ENCODE data around the gene WFS1.

The WFS1 gene

DNA sequence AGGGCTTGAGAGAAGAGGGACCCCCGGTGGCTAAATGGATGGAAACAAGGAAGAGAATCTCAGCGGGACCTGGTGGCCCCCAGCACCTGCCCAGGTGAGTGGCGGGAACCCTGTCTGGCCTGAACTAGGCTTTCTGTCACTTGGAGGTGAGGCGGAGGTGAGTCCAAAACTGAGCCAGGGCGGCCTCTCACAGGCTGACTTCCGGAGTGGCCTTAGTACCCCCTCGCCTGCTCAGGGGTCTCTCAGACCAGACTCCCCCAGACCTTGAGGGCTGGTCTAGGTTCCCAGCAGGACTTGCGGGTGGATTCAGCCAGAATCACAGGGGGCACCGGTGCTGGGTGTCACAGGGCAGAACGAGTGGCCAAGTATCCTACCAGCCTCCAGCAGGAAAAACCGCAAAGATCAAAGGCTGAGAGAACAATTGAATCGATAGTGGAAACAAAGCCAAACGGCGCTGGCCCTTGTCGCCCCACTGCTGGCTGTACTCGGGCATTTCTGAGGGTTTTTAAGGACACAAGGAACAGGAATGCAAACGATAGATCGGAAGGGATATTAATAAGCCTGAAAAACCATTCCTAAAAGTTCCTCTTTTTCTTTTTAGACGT is 67.8 kb downstream of the WFS1 start:
- DNase-seq = no peak
- Histone ChIP-seq H3K4me3 (ENCODE audit: insufficient read depth, low read depth, low read length, poor library complexity, severe bottlenecking) (no peak overlapping the region), H3K9me3 (ENCODE audit: control insufficient read depth, low read length) (no peaks in the 10 kb centered on the region), H3K4me1 (ENCODE audit: control insufficient read depth, insufficient read depth, low read length, poor library complexity, severe bottlenecking) (peaks cover 17% of the 10 kb centered on the region), H3K27me3 (replicated peaks; ENCODE audit: control insufficient read depth, insufficient read depth, low read length, poor library complexity, severe bottlenecking) (peaks cover 8% of the 10 kb centered on the region), H3K27ac (ENCODE audit: insufficient read depth, low read length, poor library complexity, severe bottlenecking) (no peak overlapping the region), H3K36me3 (ENCODE audit: control insufficient read depth, insufficient read depth, low read length) (no peaks in the 10 kb centered on the region)

GRCh38 chr4:6338175-6338950 is 68.7 kb downstream of the WFS1 start:
- Histone ChIP-seq H3K36me3 (ENCODE audit: control insufficient read depth, insufficient read depth, low read length) (no peaks in the 10 kb centered on the region), H3K27me3 (replicated peaks; ENCODE audit: control insufficient read depth, insufficient read depth, low read length, poor library complexity, severe bottlenecking) (peaks cover 8% of the 10 kb centered on the region)

GRCh38 chr4:6338951-6339817 is 69.5 kb downstream of the WFS1 start:
- DNase-seq = no peak
- Histone ChIP-seq H3K4me1 (ENCODE audit: control insufficient read depth, insufficient read depth, low read length, poor library complexity, severe bottlenecking) (peaks cover 17% of the 10 kb centered on the region), H3K36me3 (ENCODE audit: control insufficient read depth, insufficient read depth, low read length) (no peaks in the 10 kb centered on the region), H3K9me3 (ENCODE audit: control insufficient read depth, low read length) (no peaks in the 10 kb centered on the region), H3K27me3 (replicated peaks; ENCODE audit: control insufficient read depth, insufficient read depth, low read length, poor library complexity, severe bottlenecking) (peaks cover 8% of the 10 kb centered on the region), H3K4me3 (ENCODE audit: insufficient read depth, low read depth, low read length, poor library complexity, severe bottlenecking) (no peak overlapping the region), H3K27ac (ENCODE audit: insufficient read depth, low read length, poor library complexity, severe bottlenecking) (no peak overlapping the region)

More at GRCh38 chr4:6338175-6338950, 68.7 kb downstream of the WFS1 start:
- Histone ChIP-seq H3K4me1 (ENCODE audit: control insufficient read depth, insufficient read depth, low read length, poor library complexity, severe bottlenecking) (peaks cover 17% of the 10 kb centered on the region), H3K4me3 (ENCODE audit: insufficient read depth, low read depth, low read length, poor library complexity, severe bottlenecking) (no peak overlapping the region), H3K9me3 (ENCODE audit: control insufficient read depth, low read length) (no peaks in the 10 kb centered on the region), H3K27ac (ENCODE audit: insufficient read depth, low read length, poor library complexity, severe bottlenecking) (no peak overlapping the region)
- DNase-seq = peak in 1 of 3 donors; percentile 13

- Histone ChIP-seq H3K4me1 (ENCODE audit: control insufficient read depth, insufficient read depth, low read length, poor library complexity, severe bottlenecking) (peaks cover 17% of the 10 kb centered on the region), H3K9me3 (ENCODE audit: control insufficient read depth, low read length) (no peaks in the 10 kb centered on the region), H3K36me3 (ENCODE audit: control insufficient read depth, insufficient read depth, low read length) (no peaks in the 10 kb centered on the region), H3K27me3 (replicated peaks; ENCODE audit: control insufficient read depth, insufficient read depth, low read length, poor library complexity, severe bottlenecking) (peaks cover 6% of the 10 kb centered on the region), H3K27ac (ENCODE audit: insufficient read depth, low read length, poor library complexity, severe bottlenecking) (no peak overlapping the region), H3K4me3 (ENCODE audit: insufficient read depth, low read depth, low read length, poor library complexity, severe bottlenecking) (no peak overlapping the region)
- no peak for DNase-seq
Observed at GRCh38 chr4:6339818-6340445, 70.3 kb downstream of the WFS1 start.

DNA sequence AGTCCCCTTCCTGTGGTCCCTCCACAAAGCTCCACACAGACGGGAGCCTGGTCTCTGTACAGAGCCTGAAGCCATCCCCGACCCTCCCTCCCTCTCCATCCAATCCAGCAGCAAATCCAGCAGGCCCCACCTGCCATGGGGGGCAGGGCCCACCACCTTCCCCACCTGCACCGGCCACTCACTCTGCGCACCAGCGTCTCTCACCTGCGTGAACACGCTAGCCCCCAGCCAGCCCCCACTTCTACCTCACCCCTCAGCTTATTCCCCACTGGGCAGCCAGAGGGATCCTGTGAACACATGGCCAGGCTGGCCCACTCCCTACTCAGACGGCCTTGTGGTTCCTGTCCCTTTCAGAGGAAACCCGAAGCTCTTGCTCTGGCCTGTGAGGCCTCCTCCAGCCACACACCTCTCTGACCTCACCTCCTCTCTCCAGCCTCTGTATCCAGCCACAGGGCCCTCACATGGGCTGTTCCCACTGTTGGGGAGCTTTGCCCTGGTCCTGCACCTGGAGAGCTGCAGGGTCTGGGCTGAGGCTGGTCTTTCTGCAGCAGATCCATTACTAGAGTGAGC is 70.9 kb downstream of the WFS1 start:
- Histone ChIP-seq H3K27ac (ENCODE audit: insufficient read depth, low read length, poor library complexity, severe bottlenecking) (no peak overlapping the region), H3K27me3 (replicated peaks; ENCODE audit: control insufficient read depth, insufficient read depth, low read length, poor library complexity, severe bottlenecking) (peaks cover under 1% of the 10 kb centered on the region), H3K36me3 (ENCODE audit: control insufficient read depth, insufficient read depth, low read length) (no peaks in the 10 kb centered on the region), H3K4me1 (ENCODE audit: control insufficient read depth, insufficient read depth, low read length, poor library complexity, severe bottlenecking) (peaks cover 17% of the 10 kb centered on the region), H3K4me3 (ENCODE audit: insufficient read depth, low read depth, low read length, poor library complexity, severe bottlenecking) (no peak overlapping the region), H3K9me3 (ENCODE audit: control insufficient read depth, low read length) (no peaks in the 10 kb centered on the region)
- DNase-seq = no peak

GRCh38 chr4:6341696-6342095 is 72.0 kb downstream of the WFS1 start:
- Histone ChIP-seq H3K27ac (ENCODE audit: insufficient read depth, low read length, poor library complexity, severe bottlenecking) (no peak overlapping the region), H3K27me3 (replicated peaks; ENCODE audit: control insufficient read depth, insufficient read depth, low read length, poor library complexity, severe bottlenecking) (no peaks in the 10 kb centered on the region), H3K4me3 (ENCODE audit: insufficient read depth, low read depth, low read length, poor library complexity, severe bottlenecking) (no peak overlapping the region), H3K9me3 (ENCODE audit: control insufficient read depth, low read length) (no peaks in the 10 kb centered on the region), H3K4me1 (ENCODE audit: control insufficient read depth, insufficient read depth, low read length, poor library complexity, severe bottlenecking) (peaks cover 17% of the 10 kb centered on the region), H3K36me3 (ENCODE audit: control insufficient read depth, insufficient read depth, low read length) (no peaks in the 10 kb centered on the region)
- no peak for DNase-seq

GRCh38 chr4:6342530-6343293 is 73.1 kb downstream of the WFS1 start:
- peaks cover 10% of the 10 kb centered on the region for H3K4me1 ChIP-seq (ENCODE audit: control insufficient read depth, insufficient read depth, low read length, poor library complexity, severe bottlenecking)
- no peaks in the 10 kb centered on the region for H3K27me3 ChIP-seq (replicated peaks; ENCODE audit: control insufficient read depth, insufficient read depth, low read length, poor library complexity, severe bottlenecking)
- no peaks in the 10 kb centered on the region for H3K9me3 ChIP-seq (ENCODE audit: control insufficient read depth, low read length)
- no peak for DNase-seq
- H3K4me3 ChIP-seq (ENCODE audit: insufficient read depth, low read depth, low read length, poor library complexity, severe bottlenecking) = no peak overlapping the region
- H3K36me3 ChIP-seq (ENCODE audit: control insufficient read depth, insufficient read depth, low read length) = no peaks in the 10 kb centered on the region
- H3K27ac ChIP-seq (ENCODE audit: insufficient read depth, low read length, poor library complexity, severe bottlenecking) = no peak overlapping the region

DNA sequence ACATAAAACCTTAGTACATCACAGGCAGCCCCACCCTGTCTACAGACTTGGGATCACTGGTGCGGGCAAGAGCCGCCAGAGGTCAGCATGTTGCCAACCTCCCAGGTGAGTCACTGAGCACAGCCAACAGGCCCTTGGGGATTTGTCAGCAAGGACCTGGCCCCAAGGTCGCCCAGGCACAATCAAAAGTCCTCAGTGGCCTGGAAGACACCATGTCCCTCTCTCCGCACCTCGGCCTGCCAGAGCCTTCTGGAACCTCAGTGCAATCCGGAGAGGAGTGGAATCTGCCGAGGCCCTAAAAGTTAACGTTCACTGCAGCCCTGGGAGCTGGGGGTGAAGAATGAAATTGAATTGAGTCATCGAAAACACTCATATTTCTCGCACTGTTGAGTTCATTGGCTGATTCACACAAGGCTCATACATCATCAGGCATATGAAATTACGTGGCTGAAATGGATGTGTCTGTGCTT is 74.3 kb downstream of the WFS1 start:
- Histone ChIP-seq H3K9me3 (ENCODE audit: control insufficient read depth, low read length) (no peaks in the 10 kb centered on the region), H3K27me3 (replicated peaks; ENCODE audit: control insufficient read depth, insufficient read depth, low read length, poor library complexity, severe bottlenecking) (no peaks in the 10 kb centered on the region), H3K4me1 (ENCODE audit: control insufficient read depth, insufficient read depth, low read length, poor library complexity, severe bottlenecking) (no peaks in the 10 kb centered on the region), H3K27ac (ENCODE audit: insufficient read depth, low read length, poor library complexity, severe bottlenecking) (no peak overlapping the region), H3K4me3 (ENCODE audit: insufficient read depth, low read depth, low read length, poor library complexity, severe bottlenecking) (no peak overlapping the region), H3K36me3 (ENCODE audit: control insufficient read depth, insufficient read depth, low read length) (no peaks in the 10 kb centered on the region)
- no peak for DNase-seq
